PC-9 (cell line): ENCODE results near the gene PTCD2.

ENCODE experiments used
- CTCF ChIP-seq: fragments of 200-600 bp; sonication (generic); conservative IDR thresholded peaks from 2 replicates; pipeline ENCODE4 v1.6.1; 2017; ENCODE audit warnings: mixed run types, antibody characterized with exemption, mild to moderate bottlenecking, moderate library complexity
- EZH2 ChIP-seq: fragments of 200-600 bp; sonication (generic); IDR thresholded peaks from 2 replicates; pipeline ENCODE4 v1.8.0; 2017; ENCODE audit warnings: antibody characterized with exemption, low read depth

DNA sequence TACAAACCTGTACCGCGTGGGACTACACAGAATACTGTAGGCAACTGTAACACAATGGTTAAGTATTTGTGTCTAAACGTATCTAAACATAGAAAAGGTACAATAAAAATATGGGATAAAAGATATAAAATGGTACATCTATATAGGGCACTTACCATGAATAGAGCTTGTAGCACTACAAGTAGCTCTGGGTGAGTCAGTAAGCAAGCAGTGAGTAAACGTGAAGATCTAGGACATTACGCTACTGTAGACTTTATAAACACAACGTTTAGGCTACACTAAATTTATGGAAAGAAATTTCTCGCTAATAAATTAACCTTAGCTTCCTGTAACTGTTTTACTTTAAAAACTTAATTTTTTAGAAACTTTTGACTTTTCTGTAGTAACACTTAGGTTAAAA is 46.6 kb upstream of the PTCD2 start:
- TF ChIP-seq CTCF: no peak
- TF ChIP-seq EZH2: no peak
